IMR-90 (cell line): ENCODE results near the gene LAMC3. TPM values are rescaled to one million over a fixed set of nuclear protein-coding genes. Genes with fewer than 3 reads are reported as not detected.

ENCODE experiments used
- ATAC-seq: fragments of 200-7000 bp; cut with Tn5 transposase; 2 replicates; pipeline ENCODE4 v1.9.1; 2020; ENCODE audit warnings: low read depth, mild to moderate bottlenecking, moderate library complexity
- BruUV-seq: library from RNA; stranded (reverse); fragments of 400-500 nt; replicated peaks from 2 replicates; lab custom pipeline; 2021; lab: Mats Ljungman, UMichigan
- CTCF ChIA-PET: fragments of 300-600 bp; formaldehyde crosslinking; extraction: SDS; loops from one replicate; lab custom pipeline; 2021; ENCODE audit warnings: antibody characterized with exemption; lab: Yijun Ruan, JAX
- POLR2A ChIA-PET: fragments of 300-600 bp; sonication (Branson Sonifier 250); formaldehyde crosslinking; loops from one replicate; lab custom pipeline; 2022; ENCODE audit warnings: antibody characterized with exemption; ENCODE audit not compliant: unreplicated experiment; lab: Charles Lee
- DNase-seq: peaks from one replicate; pipeline ENCODE4 v3.0.0; 2013
- H2AFZ ChIP-seq: replicated peaks from 2 replicates; pipeline ENCODE3; 2013; ENCODE audit warnings: low read length, mild to moderate bottlenecking; ENCODE audit not compliant: poor library complexity
- H2AK5ac ChIP-seq: 2 replicates; pipeline ENCODE4 v1.6.1; 2013; ENCODE audit warnings: low read depth, low read length, inconsistent platforms
- H2AK9ac ChIP-seq: replicated peaks from 2 replicates; pipeline ENCODE3; 2013; ENCODE audit warnings: mild to moderate bottlenecking, low read depth, low read length, moderate library complexity; ENCODE audit not compliant: poor library complexity
- H2BK120ac ChIP-seq: 2 replicates; pipeline ENCODE4 v1.6.1; 2013; ENCODE audit warnings: low read depth, low read length, inconsistent platforms
- H2BK15ac ChIP-seq: 3 replicates; pipeline ENCODE4 v1.6.1; 2013; ENCODE audit warnings: low read depth, low read length, inconsistent platforms
- H2BK20ac ChIP-seq: 2 replicates; pipeline ENCODE4 v1.6.1; 2013; ENCODE audit warnings: low read depth, mild to moderate bottlenecking, inconsistent platforms, low read length, moderate library complexity
- H2BK5ac ChIP-seq: 2 replicates; pipeline ENCODE4 v1.6.1; 2013; ENCODE audit warnings: mild to moderate bottlenecking, low read depth, low read length, inconsistent platforms; ENCODE audit not compliant: poor library complexity, severe bottlenecking
- H3K14ac ChIP-seq: replicated peaks from 2 replicates; pipeline ENCODE4 v1.6.1; 2013; ENCODE audit warnings: low read depth, low read length, inconsistent platforms
- H3K18ac ChIP-seq: 2 replicates; pipeline ENCODE4 v1.6.1; 2013; ENCODE audit warnings: low read depth, low read length, control low read depth
- H3K23ac ChIP-seq: 2 replicates; pipeline ENCODE4 v1.6.1; 2013; ENCODE audit warnings: low read depth, low read length, inconsistent platforms
- H3K27ac ChIP-seq: 2 replicates; pipeline ENCODE4 v1.5.1; 2013; ENCODE audit warnings: mild to moderate bottlenecking, control low read depth, low read length; ENCODE audit not compliant: insufficient read depth
- H3K27me3 ChIP-seq: 2 replicates; pipeline ENCODE4 v1.6.1; 2013; ENCODE audit warnings: low read length; ENCODE audit not compliant: control insufficient read depth, insufficient read depth
- H3K36me3 ChIP-seq: 2 replicates; pipeline ENCODE4 v1.6.1; 2013; ENCODE audit warnings: low read length, mixed read lengths; ENCODE audit not compliant: control insufficient read depth, insufficient read depth
- H3K4ac ChIP-seq: 2 replicates; pipeline ENCODE4 v1.6.1; 2013; ENCODE audit warnings: low read depth, low read length, inconsistent platforms
- H3K4me1 ChIP-seq: 2 replicates; pipeline ENCODE4 v1.6.1; 2013; ENCODE audit warnings: low read length, mixed read lengths; ENCODE audit not compliant: control insufficient read depth, insufficient read depth
- H3K4me2 ChIP-seq: 2 replicates; pipeline ENCODE4 v1.6.1; 2013; ENCODE audit warnings: low read depth, mild to moderate bottlenecking, control low read depth, low read length, moderate library complexity
- H3K4me3 ChIP-seq: 2 replicates; pipeline ENCODE4 v1.5.1; 2013; ENCODE audit warnings: low read depth, mild to moderate bottlenecking, control low read depth, low read length, moderate library complexity; ENCODE audit not compliant: insufficient read depth
- H3K56ac ChIP-seq: 2 replicates; pipeline ENCODE4 v1.6.1; 2013; ENCODE audit warnings: low read length, inconsistent platforms; ENCODE audit not compliant: insufficient read depth; ENCODE audit errors: extremely low read depth
- H3K79me1 ChIP-seq, 2 experiments: 2 replicates each; pipeline ENCODE4 v1.6.1; 2013; ENCODE audit warnings: low read length in 2 of 2, inconsistent platforms in 1 of 2, low read depth in 1 of 2
- H3K9ac ChIP-seq: 2 replicates; pipeline ENCODE4 v1.6.1; 2013; ENCODE audit warnings: low read depth, low read length, control low read depth
- H3K9me1 ChIP-seq: 2 replicates; pipeline ENCODE4 v1.6.1; 2013; ENCODE audit warnings: low read length, inconsistent platforms; ENCODE audit not compliant: insufficient read depth
- H3K9me3 ChIP-seq: 2 replicates; pipeline ENCODE4 v1.6.1; 2013; ENCODE audit warnings: low read length; ENCODE audit not compliant: control insufficient read depth, insufficient read depth
- H4K20me1 ChIP-seq: 2 replicates; pipeline ENCODE4 v1.6.1; 2013; ENCODE audit warnings: low read length, inconsistent platforms; ENCODE audit not compliant: insufficient read depth
- H4K5ac ChIP-seq: 2 replicates; pipeline ENCODE4 v1.6.1; 2013; ENCODE audit warnings: mild to moderate bottlenecking, low read depth, low read length, control low read depth
- H4K8ac ChIP-seq, 2 experiments: 2 replicates each; pipeline ENCODE4 v1.6.1; 2013; ENCODE audit warnings: low read depth in 2 of 2, low read length in 2 of 2, control low read depth in 1 of 2, inconsistent platforms in 1 of 2
- H4K91ac ChIP-seq: 2 replicates; pipeline ENCODE4 v1.6.1; 2013; ENCODE audit warnings: low read depth, low read length, inconsistent platforms; ENCODE audit not compliant: insufficient read depth
- BHLHE40 ChIP-seq: fragments of 150-350 bp; IDR thresholded peaks from 2 replicates; pipeline ENCODE4 v1.6.1; 2016; ENCODE audit warnings: mild to moderate bottlenecking, low read depth, low read length
- CEBPB ChIP-seq: IDR thresholded peaks from 2 replicates; pipeline ENCODE4 v1.6.1; 2012; ENCODE audit warnings: low read depth, low read length, improper control_type of control experiment
- CHD1 ChIP-seq: IDR thresholded peaks from 2 replicates; pipeline ENCODE4 v1.6.1; 2012; ENCODE audit warnings: low read depth, low read length, improper control_type of control experiment
- FOS ChIP-seq: fragments of 150-350 bp; IDR thresholded peaks from 2 replicates; pipeline ENCODE4 v1.6.1; 2016; ENCODE audit warnings: low read depth, low read length
- MAFK ChIP-seq: IDR thresholded peaks from 2 replicates; pipeline ENCODE4 v1.6.1; 2012; ENCODE audit warnings: low read depth, low read length, improper control_type of control experiment
- MXI1 ChIP-seq: IDR thresholded peaks from 2 replicates; pipeline ENCODE4 v1.6.1; 2012; ENCODE audit warnings: low read depth, mild to moderate bottlenecking, low read length, moderate library complexity, borderline replicate concordance
- NFE2L2 ChIP-seq: fragments of 150-350 bp; IDR thresholded peaks from 2 replicates; pipeline ENCODE4 v1.6.1; 2016; ENCODE audit warnings: low read depth, mild to moderate bottlenecking, low read length
- POLR2A ChIP-seq: IDR thresholded peaks from 2 replicates; pipeline ENCODE4 v1.6.1; 2012; ENCODE audit warnings: mild to moderate bottlenecking, low read depth, low read length
- RAD21 ChIP-seq: IDR thresholded peaks from 2 replicates; pipeline ENCODE4 v1.6.1; 2012; ENCODE audit warnings: low read length, improper control_type of control experiment
- RFX5 ChIP-seq: IDR thresholded peaks from 2 replicates; pipeline ENCODE4 v1.8.0; 2012; ENCODE audit warnings: low read depth, mild to moderate bottlenecking, low read length, moderate library complexity
- WGBS, 2 experiments: methylation state at CpG; one replicate each; pipeline versions ENCODE4 v1.1.5 to v1.1.7; 2013; ENCODE audit warnings: missing lambda C conversion rate in 2 of 2; ENCODE audit not compliant: insufficient read length in 1 of 2; ENCODE audit errors: extremely low coverage in 2 of 2; 5-methylcytosine and 5-hydroxymethylcytosine counted together
- dilution Hi-C: fragments of 300-500 bp; cut with HindIII; formaldehyde crosslinking; loops from one replicate; pipeline ENCODE4 v1.14.3; 2018; ENCODE audit warnings: low sequenced_read_pairs; ENCODE audit not compliant: unreplicated experiment
- in situ Hi-C: fragments of 300-500 bp; cut with MboI; formaldehyde crosslinking; loops from 3 replicates; pipeline ENCODE4 v1.14.3; 2019; ENCODE audit warnings: low sequenced_read_pairs, inconsistent platforms, mixed read lengths
- intact Hi-C: fragments of 100-400 bp; cut with micrococcal nuclease; formaldehyde crosslinking; loops from 2 replicates; pipeline ENCODE4 v1.10.0; 2022
- polyA plus RNA-seq, 3 experiments: library from polyadenylated mRNA; depleted of rRNA; stranded (reverse); fragments of >200 nt; gene quantifications; 2 replicates each; pipeline ENCODE4 v1.2.3, GENCODE V29; 2012; ENCODE audit warnings: low replicate concordance in 1 of 3
- total RNA-seq: library from RNA; depleted of rRNA; stranded (reverse); fragments of >200 nt; gene quantifications from 2 replicates; pipeline ENCODE4 v1.2.3, GENCODE V29; 2012
- TF ChIP-seq, protein P1 (sequence below): conservative IDR thresholded peaks from 2 replicates; pipeline ENCODE4 v1.5.1; 2012; ENCODE audit warnings: mild to moderate bottlenecking, low read depth, low read length, improper control_type of control experiment
- TF ChIP-seq, protein P2 (sequence below): fragments of 150-350 bp; IDR thresholded peaks from 2 replicates; pipeline ENCODE4 v1.6.1; 2017; ENCODE audit warnings: mild to moderate bottlenecking, antibody characterized with exemption, low read length, low read depth
- TF ChIP-seq, protein P3 (sequence below): fragments of 150-350 bp; IDR thresholded peaks from 2 replicates; pipeline ENCODE4 v1.6.1; 2016; ENCODE audit warnings: low read depth, mild to moderate bottlenecking, low read length, moderate library complexity, borderline replicate concordance

The LAMC3 gene
- total and polyA plus RNA-seq, 2 of the 4 experiments (the other 2 are of a cell fraction), result not detected

GRCh38 chr9:131019388-131020239 is 10.6 kb downstream of the LAMC3 start:
- H2BK120ac ChIP-seq, result no peak overlapping the region
- no peak overlapping the region for H4K91ac ChIP-seq
- no peak overlapping the region for H3K4me2 ChIP-seq
- no peak overlapping the region for H2AK5ac ChIP-seq
- H2AFZ ChIP-seq, result no peak overlapping the region
- 22% methylated on average over 11 of the region's 15 CpGs; no CpG with 5 or more reads in 1 of the 2 experiments for WGBS, 2 experiments
- H3K4ac ChIP-seq, result no peak overlapping the region
- TF ChIP-seq NFE2L2 (no peak), RAD21 (no peak), CEBPB (no peak), POLR2A (no peak), CHD1 (no peak), RFX5 (no peak), MAFK (no peak), FOS (no peak), BHLHE40 (no peak), MXI1 (no peak)
- TF ChIP-seq, protein P1, sequence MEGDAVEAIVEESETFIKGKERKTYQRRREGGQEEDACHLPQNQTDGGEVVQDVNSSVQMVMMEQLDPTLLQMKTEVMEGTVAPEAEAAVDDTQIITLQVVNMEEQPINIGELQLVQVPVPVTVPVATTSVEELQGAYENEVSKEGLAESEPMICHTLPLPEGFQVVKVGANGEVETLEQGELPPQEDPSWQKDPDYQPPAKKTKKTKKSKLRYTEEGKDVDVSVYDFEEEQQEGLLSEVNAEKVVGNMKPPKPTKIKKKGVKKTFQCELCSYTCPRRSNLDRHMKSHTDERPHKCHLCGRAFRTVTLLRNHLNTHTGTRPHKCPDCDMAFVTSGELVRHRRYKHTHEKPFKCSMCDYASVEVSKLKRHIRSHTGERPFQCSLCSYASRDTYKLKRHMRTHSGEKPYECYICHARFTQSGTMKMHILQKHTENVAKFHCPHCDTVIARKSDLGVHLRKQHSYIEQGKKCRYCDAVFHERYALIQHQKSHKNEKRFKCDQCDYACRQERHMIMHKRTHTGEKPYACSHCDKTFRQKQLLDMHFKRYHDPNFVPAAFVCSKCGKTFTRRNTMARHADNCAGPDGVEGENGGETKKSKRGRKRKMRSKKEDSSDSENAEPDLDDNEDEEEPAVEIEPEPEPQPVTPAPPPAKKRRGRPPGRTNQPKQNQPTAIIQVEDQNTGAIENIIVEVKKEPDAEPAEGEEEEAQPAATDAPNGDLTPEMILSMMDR, result no peak
- TF ChIP-seq, protein P2, sequence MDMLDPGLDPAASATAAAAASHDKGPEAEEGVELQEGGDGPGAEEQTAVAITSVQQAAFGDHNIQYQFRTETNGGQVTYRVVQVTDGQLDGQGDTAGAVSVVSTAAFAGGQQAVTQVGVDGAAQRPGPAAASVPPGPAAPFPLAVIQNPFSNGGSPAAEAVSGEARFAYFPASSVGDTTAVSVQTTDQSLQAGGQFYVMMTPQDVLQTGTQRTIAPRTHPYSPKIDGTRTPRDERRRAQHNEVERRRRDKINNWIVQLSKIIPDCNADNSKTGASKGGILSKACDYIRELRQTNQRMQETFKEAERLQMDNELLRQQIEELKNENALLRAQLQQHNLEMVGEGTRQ, result no peak
- TF ChIP-seq, protein P3, sequence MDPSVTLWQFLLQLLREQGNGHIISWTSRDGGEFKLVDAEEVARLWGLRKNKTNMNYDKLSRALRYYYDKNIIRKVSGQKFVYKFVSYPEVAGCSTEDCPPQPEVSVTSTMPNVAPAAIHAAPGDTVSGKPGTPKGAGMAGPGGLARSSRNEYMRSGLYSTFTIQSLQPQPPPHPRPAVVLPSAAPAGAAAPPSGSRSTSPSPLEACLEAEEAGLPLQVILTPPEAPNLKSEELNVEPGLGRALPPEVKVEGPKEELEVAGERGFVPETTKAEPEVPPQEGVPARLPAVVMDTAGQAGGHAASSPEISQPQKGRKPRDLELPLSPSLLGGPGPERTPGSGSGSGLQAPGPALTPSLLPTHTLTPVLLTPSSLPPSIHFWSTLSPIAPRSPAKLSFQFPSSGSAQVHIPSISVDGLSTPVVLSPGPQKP, result no peak
- CTCF ChIA-PET, result no interaction called here
- H3K4me3 ChIP-seq, result no peak overlapping the region
- no peak overlapping the region for H3K18ac ChIP-seq
- POLR2A ChIA-PET, result no interaction called here
- H3K9ac ChIP-seq, result no peak overlapping the region
- no peak for ATAC-seq
- peaks cover 40% of the 10 kb centered on the region for H3K27me3 ChIP-seq
- no peak overlapping the region for H3K56ac ChIP-seq
- intact Hi-C loops (no loop called here), in situ Hi-C loops (no loop called here), dilution Hi-C loops (no loop called here)
- no TSS peak for BruUV-seq
- H3K9me3 ChIP-seq, result peaks cover 8% of the 10 kb centered on the region
- H3K23ac ChIP-seq, result no peak overlapping the region
- H2BK5ac ChIP-seq, result no peak overlapping the region
- no peaks in the 10 kb centered on the region for H4K20me1 ChIP-seq
- H3K9me1 ChIP-seq, result no peaks in the 10 kb centered on the region
- H2BK20ac ChIP-seq, result no peak overlapping the region
- peak overlapping the region; percentile 42 for H2AK9ac ChIP-seq
- H3K27ac ChIP-seq, result no peak overlapping the region
- H2BK15ac ChIP-seq, result no peak overlapping the region
- H4K5ac ChIP-seq, result no peak overlapping the region
- no peak for DNase-seq
- no peak overlapping the region for H4K8ac ChIP-seq
- no peak overlapping the region for H3K14ac ChIP-seq
- no peaks in the 10 kb centered on the region for H3K79me1 ChIP-seq
- no peaks in the 10 kb centered on the region for H3K4me1 ChIP-seq
- no peaks in the 10 kb centered on the region for H3K36me3 ChIP-seq
